Mesenchymal stem cell (in vitro differentiated cells and primary cell): ENCODE measurements around the gene RFC3.

Source experiments
- DNase-seq: peaks from one replicate; pipeline ENCODE4 v3.0.0-alpha.2; 2013
- H2AFZ ChIP-seq: one replicate; pipeline ENCODE4 v1.6.1; 2013; ENCODE audit warnings: low read depth, mild to moderate bottlenecking, control low read depth, inconsistent platforms, low read length, moderate library complexity
- H2AK5ac ChIP-seq: 2 replicates; pipeline ENCODE4 v1.6.1; 2013; ENCODE audit warnings: low read length, moderate library complexity, mild to moderate bottlenecking, inconsistent platforms; ENCODE audit not compliant: severe bottlenecking
- H2BK120ac ChIP-seq: one replicate; pipeline ENCODE4 v1.6.1; 2013; ENCODE audit warnings: low read depth, mild to moderate bottlenecking, inconsistent platforms, low read length, moderate library complexity
- H2BK12ac ChIP-seq, 2 experiments: one replicate each; pipeline ENCODE4 v1.6.1; 2013; ENCODE audit warnings: inconsistent platforms in 2 of 2, low read length in 2 of 2, mild to moderate bottlenecking in 2 of 2, moderate library complexity in 2 of 2, control low read depth in 1 of 2
- H2BK15ac ChIP-seq: one replicate; pipeline ENCODE4 v1.6.1; 2013; ENCODE audit warnings: mild to moderate bottlenecking, low read depth, inconsistent platforms; ENCODE audit not compliant: poor library complexity, severe bottlenecking
- H2BK5ac ChIP-seq: 2 replicates; pipeline ENCODE4 v1.6.1; 2013; ENCODE audit warnings: low read depth, mild to moderate bottlenecking, low read length, control low read depth, inconsistent platforms; ENCODE audit not compliant: poor library complexity, severe bottlenecking
- H3K14ac ChIP-seq, 2 experiments: one replicate each; pipeline ENCODE4 v1.6.1; 2013; ENCODE audit warnings: inconsistent platforms in 2 of 2, low read length in 2 of 2, control low read depth in 1 of 2, mild to moderate bottlenecking in 1 of 2, moderate library complexity in 1 of 2
- H3K18ac ChIP-seq, 2 experiments: one replicate each; pipeline ENCODE4 v1.6.1; 2013; ENCODE audit warnings: inconsistent platforms in 2 of 2, low read length in 2 of 2, control low read depth in 1 of 2, low read depth in 1 of 2, mild to moderate bottlenecking in 1 of 2
- H3K23ac ChIP-seq, 2 experiments: one replicate each; pipeline ENCODE4 v1.6.1; 2013; ENCODE audit warnings: inconsistent platforms in 2 of 2, low read length in 2 of 2, mild to moderate bottlenecking in 2 of 2, moderate library complexity in 2 of 2, control low read depth in 1 of 2
- H3K27ac ChIP-seq: 2 replicates; pipeline ENCODE4 v1.5.1; 2013; ENCODE audit warnings: mild to moderate bottlenecking, moderate library complexity, low read length, control low read depth, inconsistent platforms; ENCODE audit not compliant: poor library complexity, severe bottlenecking
- H3K27me3 ChIP-seq, 2 experiments: 2 replicates each; pipeline versions ENCODE4 v1.6.1 to v1.7.0; 2013; ENCODE audit warnings: low read length in 2 of 2, mild to moderate bottlenecking in 2 of 2, moderate library complexity in 2 of 2, control low read depth in 1 of 2, inconsistent platforms in 1 of 2; ENCODE audit not compliant: control insufficient read depth in 1 of 2, insufficient read depth in 1 of 2
- H3K36me3 ChIP-seq, 2 experiments: 2 replicates each; pipeline versions ENCODE4 v1.6.1 to v1.7.0; 2013; ENCODE audit warnings: low read length in 2 of 2, control low read depth in 1 of 2, inconsistent platforms in 1 of 2, low read depth in 1 of 2, mild to moderate bottlenecking in 1 of 2; ENCODE audit not compliant: insufficient read depth in 2 of 2, control insufficient read depth in 1 of 2
- H3K4ac ChIP-seq, 2 experiments: one replicate each; pipeline ENCODE4 v1.6.1; 2013; ENCODE audit warnings: inconsistent platforms in 2 of 2, low read length in 2 of 2, mild to moderate bottlenecking in 2 of 2, moderate library complexity in 2 of 2, control low read depth in 1 of 2, low read depth in 1 of 2
- H3K4me1 ChIP-seq: 2 replicates; pipeline ENCODE4 v1.6.1; 2013; ENCODE audit warnings: low read depth, low read length, control low read depth; ENCODE audit not compliant: control insufficient read depth, insufficient read depth
- H3K4me2 ChIP-seq: 2 replicates; pipeline ENCODE4 v1.6.1; 2013; ENCODE audit warnings: low read length, mild to moderate bottlenecking, inconsistent platforms; ENCODE audit not compliant: poor library complexity, severe bottlenecking
- H3K4me3 ChIP-seq, 2 experiments: 2 replicates each; pipeline versions ENCODE4 v1.5.1 to v1.7.0; 2013; ENCODE audit warnings: low read length in 2 of 2, mild to moderate bottlenecking in 2 of 2, control low read depth in 1 of 2, low read depth in 1 of 2; ENCODE audit not compliant: insufficient read depth in 1 of 2
- H3K79me1 ChIP-seq: replicated peaks from 2 replicates; pipeline ENCODE4 v1.6.1; 2013; ENCODE audit warnings: mild to moderate bottlenecking, control low read depth, low read length, inconsistent platforms; ENCODE audit not compliant: poor library complexity, severe bottlenecking
- H3K9ac ChIP-seq: 2 replicates; pipeline ENCODE4 v1.7.0; 2013; ENCODE audit warnings: mild to moderate bottlenecking, low read length, moderate library complexity
- H3K9me3 ChIP-seq: 2 replicates; pipeline ENCODE4 v1.7.0; 2013; ENCODE audit warnings: mild to moderate bottlenecking, low read length; ENCODE audit not compliant: control insufficient read depth
- H4K8ac ChIP-seq: one replicate; pipeline ENCODE4 v1.6.1; 2013; ENCODE audit warnings: inconsistent platforms, mild to moderate bottlenecking, low read length, moderate library complexity
- H4K91ac ChIP-seq: one replicate; pipeline ENCODE4 v1.6.1; 2013; ENCODE audit warnings: mild to moderate bottlenecking, low read length, inconsistent platforms
- WGBS: methylation state at CpG from one replicate; pipeline ENCODE4 v1.1.7; 2013; ENCODE audit warnings: mixed read lengths; 5-methylcytosine and 5-hydroxymethylcytosine counted together

The RFC3 gene

GRCh38 chr13:33825083-33825482 lies 7.1 kb downstream of the RFC3 start:
- 100% methylated on average over 3 of the region's 4 CpGs for WGBS
- no peak for DNase-seq

DNA sequence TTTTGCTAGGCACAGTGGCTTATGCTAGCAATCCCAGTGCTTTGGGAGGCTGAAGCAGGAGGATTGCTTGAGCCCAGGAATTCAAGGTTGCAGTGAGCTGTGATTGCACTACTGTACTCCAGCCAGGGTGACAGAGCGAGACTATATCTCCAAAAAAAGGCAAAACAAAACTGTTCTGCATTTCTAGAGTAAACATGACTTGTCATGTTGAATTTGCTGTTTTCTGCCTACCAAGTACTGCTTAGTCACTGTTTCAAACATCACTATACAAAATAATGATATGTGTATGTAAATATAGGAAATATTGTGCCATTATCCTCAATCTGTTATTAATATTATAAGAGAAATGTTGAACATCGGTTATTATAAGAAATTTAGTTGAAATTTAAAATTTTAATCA lies 9.2 kb downstream of the RFC3 start:
- Histone ChIP-seq H2BK15ac (no peak overlapping the region), H2AFZ (no peak overlapping the region), H3K36me3 (peaks cover 8 to 23% of the 10 kb centered on the region in 2 experiments), H3K18ac (no peak overlapping the region), H3K23ac (no peak overlapping the region), H3K27ac (no peak overlapping the region), H3K4me1 (no peaks in the 10 kb centered on the region), H3K4me2 (no peak overlapping the region), H4K91ac (no peak overlapping the region), H3K9ac (no peak overlapping the region), H2AK5ac (no peak overlapping the region), H2BK12ac (no peak overlapping the region), H3K4me3 (no peak overlapping the region), H3K14ac (no peak overlapping the region), H3K9me3 (no peaks in the 10 kb centered on the region), H3K4ac (no peak overlapping the region), H2BK120ac (no peak overlapping the region), H3K79me1 (peaks cover 7% of the 10 kb centered on the region), H2BK5ac (no peak overlapping the region), H3K27me3 (no peaks in the 10 kb centered on the region), H4K8ac (no peak overlapping the region)
- no peak for DNase-seq
- WGBS, result no CpG with 5 or more reads among the region's 2 CpGs

More at GRCh38 chr13:33825083-33825482, 7.1 kb downstream of the RFC3 start:
- no peak overlapping the region for H2BK15ac ChIP-seq
- H3K4me1 ChIP-seq, result no peaks in the 10 kb centered on the region
- no peak overlapping the region for H3K4me2 ChIP-seq
- no peak overlapping the region for H3K4ac ChIP-seq
- H2AFZ ChIP-seq, result no peak overlapping the region
- peaks cover 16% of the 10 kb centered on the region for H3K79me1 ChIP-seq
- H2AK5ac ChIP-seq, result no peak overlapping the region
- H3K36me3 ChIP-seq, result peaks cover 5% of the 10 kb centered on the region in 2 experiments
- H3K27me3 ChIP-seq, result no peaks in the 10 kb centered on the region
- H2BK5ac ChIP-seq, result no peak overlapping the region
- no peak overlapping the region for H3K9ac ChIP-seq
- H3K9me3 ChIP-seq, result no peaks in the 10 kb centered on the region
- no peak overlapping the region for H3K14ac ChIP-seq
- no peak overlapping the region for H3K18ac ChIP-seq
- no peak overlapping the region for H4K8ac ChIP-seq
- H3K23ac ChIP-seq, result no peak overlapping the region
- H3K27ac ChIP-seq, result no peak overlapping the region
- H2BK12ac ChIP-seq, result no peak overlapping the region
- no peak overlapping the region for H3K4me3 ChIP-seq
- H4K91ac ChIP-seq, result no peak overlapping the region
- no peak overlapping the region for H2BK120ac ChIP-seq

- WGBS, result 96% methylated on average over 7 of the region's 7 CpGs
- Histone ChIP-seq H3K4ac (no peak overlapping the region), H3K23ac (peak overlapping the region in 1 of 2 experiments; percentile 93), H2BK12ac (no peak overlapping the region), H3K9ac (no peak overlapping the region), H2BK120ac (no peak overlapping the region), H3K27me3 (no peaks in the 10 kb centered on the region), H3K18ac (no peak overlapping the region), H3K36me3 (peaks cover 8 to 27% of the 10 kb centered on the region in 2 experiments), H3K9me3 (no peaks in the 10 kb centered on the region), H3K27ac (no peak overlapping the region), H2BK5ac (no peak overlapping the region), H2AFZ (peak overlapping the region; percentile 51), H4K91ac (no peak overlapping the region), H2BK15ac (no peak overlapping the region), H3K4me1 (no peaks in the 10 kb centered on the region), H3K14ac (peak overlapping the region in 1 of 2 experiments; percentile 41), H2AK5ac (no peak overlapping the region), H4K8ac (peak overlapping the region; percentile 2), H3K79me1 (peaks cover 7% of the 10 kb centered on the region), H3K4me3 (no peak overlapping the region), H3K4me2 (no peak overlapping the region)
- DNase-seq, result no peak
These were observed 10.6 kb downstream of the RFC3 start for GRCh38 chr13:33828431-33829129.

DNA sequence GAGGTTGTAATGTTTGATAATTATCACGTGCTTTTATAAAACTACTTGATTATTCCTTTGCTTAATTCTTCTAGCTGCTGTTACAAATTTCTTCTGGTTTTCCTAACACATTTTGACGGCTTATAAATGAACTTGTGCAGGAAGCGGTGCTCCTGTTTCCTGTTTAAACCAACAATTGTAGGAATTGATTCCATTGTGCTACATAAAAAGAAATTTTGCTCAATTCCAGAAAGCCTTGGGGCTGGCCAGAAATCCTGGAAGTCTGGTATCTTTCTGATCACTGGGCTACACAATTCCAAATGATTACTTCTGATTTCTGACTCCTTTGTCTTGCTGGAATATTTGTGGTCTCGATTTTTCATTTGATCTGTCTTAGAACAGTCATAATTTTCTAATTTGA lies 14.9 kb downstream of the RFC3 start:
- H3K4me2 ChIP-seq, result no peak overlapping the region
- no peaks in the 10 kb centered on the region for H3K9me3 ChIP-seq
- WGBS, result 98% methylated on average over 3 of the region's 4 CpGs
- peaks cover 8 to 35% of the 10 kb centered on the region in 2 experiments for H3K36me3 ChIP-seq
- no peak overlapping the region for H2BK15ac ChIP-seq
- H2AFZ ChIP-seq, result no peak overlapping the region
- H2BK12ac ChIP-seq, result no peak overlapping the region
- H3K27me3 ChIP-seq, result no peaks in the 10 kb centered on the region
- no peak overlapping the region for H3K27ac ChIP-seq
- no peak overlapping the region for H3K4ac ChIP-seq
- no peak overlapping the region for H3K9ac ChIP-seq
- H2AK5ac ChIP-seq, result no peak overlapping the region
- H2BK5ac ChIP-seq, result no peak overlapping the region
- H4K8ac ChIP-seq, result no peak overlapping the region
- H3K4me3 ChIP-seq, result no peak overlapping the region
- DNase-seq, result no peak
- H2BK120ac ChIP-seq, result no peak overlapping the region
- H4K91ac ChIP-seq, result no peak overlapping the region
- no peak overlapping the region for H3K18ac ChIP-seq
- peaks cover 6% of the 10 kb centered on the region for H3K79me1 ChIP-seq
- H3K4me1 ChIP-seq, result no peaks in the 10 kb centered on the region
- no peak overlapping the region for H3K14ac ChIP-seq
- H3K23ac ChIP-seq, result no peak overlapping the region
